ENCODE data around the gene UQCC2.

UQCC2 gene

DNA sequence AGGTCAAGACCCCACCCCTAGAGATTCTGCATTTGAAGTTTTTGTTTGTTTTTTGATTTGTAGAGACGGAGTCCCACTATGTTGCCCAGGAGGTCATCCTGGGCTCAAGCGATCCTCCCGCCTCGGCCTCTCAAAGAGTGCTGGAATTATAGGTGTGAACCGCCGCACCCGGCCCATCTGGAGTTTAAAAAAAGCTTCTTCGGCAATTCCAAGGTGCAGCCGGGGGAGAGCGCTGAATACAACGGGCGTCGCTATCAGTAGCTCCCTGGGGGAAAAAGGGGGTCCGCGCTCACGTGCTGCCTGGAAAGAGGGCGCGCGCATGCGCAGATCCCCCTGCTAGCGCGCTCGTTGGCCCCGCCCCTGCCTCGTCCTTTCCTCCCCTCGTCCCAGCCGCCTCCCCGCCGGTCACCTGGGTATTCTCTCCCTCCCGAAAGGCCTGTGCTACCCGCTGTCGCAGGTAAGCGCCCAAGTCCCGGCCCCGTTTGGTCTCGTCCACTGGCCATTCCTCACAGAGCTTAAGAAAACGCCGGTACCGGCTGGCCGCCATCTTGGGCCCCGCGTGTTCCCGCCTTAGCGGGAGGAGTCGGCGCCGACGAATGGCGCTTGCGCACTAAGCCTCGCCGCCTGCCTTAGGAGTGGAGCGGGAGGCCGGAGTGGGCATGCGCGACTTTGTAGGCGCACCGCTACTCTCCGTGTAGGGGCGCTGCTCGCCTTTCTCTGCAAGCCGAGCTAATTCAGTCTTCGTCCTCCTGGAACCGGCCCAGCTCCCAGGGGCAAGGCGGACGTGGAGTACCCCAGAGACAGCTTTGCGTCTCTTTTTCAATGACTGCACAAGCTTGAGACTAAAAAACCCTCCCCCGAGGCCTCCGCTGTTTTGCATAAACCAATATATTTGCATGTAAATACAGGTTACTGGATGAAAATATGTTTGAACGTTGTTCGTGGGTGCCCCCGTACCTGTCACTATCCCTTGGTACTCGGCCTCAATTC, at the start of gene UQCC2:
TSS of gene UQCC2 (minus strand) at position 561 of the 990 bp plus-strand sequence. CDS start at position 547, 14 bp downstream.
- peak; percentile 98 for DNase-seq

DNA sequence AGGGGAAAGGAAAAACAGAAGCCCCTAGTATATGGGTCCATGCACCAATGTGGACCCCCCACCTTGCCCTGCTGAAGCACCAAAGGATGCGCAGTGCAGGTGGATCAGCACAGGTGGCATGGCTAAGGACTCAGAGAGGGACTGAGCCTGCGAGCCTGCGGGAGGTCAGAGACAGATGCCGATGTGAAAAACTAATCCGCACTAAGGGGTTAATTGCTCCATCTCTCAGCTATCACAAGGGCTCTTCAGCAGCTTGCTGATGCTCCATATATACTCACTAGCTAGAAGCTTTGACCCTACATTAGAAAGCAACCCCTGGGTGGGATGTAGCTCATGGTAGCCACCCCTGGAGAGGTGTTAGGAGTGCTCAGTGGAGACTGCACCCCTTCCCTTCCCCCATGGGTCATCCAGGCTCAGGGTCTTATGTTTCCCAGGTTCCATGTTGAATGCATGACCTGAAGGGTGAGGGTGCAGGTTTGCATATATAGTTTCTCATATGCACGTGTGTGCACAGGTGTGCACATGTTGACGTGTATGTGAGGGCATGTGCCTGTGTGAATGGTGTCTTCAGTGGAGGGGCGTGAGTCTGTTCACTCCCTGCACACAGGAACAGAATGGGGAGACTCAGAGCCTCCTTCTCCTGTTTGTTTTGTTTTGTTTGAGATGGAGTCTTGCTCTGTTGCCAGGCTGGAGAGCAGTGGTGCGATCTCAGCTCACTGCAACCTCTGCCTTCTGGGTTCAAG, 48.6 kb upstream of the UQCC2 start:
- no peak for DNase-seq

DNA sequence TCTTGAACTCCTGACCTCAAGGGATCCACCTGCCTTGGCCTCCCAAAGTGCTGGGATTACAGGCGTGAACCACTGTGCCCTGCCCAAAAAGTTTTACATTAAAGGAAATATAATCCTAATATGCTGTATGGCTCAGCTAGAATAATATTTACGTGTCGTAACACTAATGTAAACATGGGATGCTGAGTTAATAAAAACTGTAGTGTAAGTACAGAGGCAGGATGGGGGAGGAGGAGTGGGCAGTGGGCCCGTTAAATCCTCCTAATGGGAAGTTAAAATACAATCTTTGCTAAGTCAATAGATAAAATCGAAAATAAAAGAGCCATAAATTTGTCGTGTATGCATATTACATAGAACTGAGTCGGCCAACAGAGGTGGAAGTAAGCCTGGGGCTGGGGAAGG, 47.3 kb upstream of the UQCC2 start:
- DNase-seq: no peak

DNA sequence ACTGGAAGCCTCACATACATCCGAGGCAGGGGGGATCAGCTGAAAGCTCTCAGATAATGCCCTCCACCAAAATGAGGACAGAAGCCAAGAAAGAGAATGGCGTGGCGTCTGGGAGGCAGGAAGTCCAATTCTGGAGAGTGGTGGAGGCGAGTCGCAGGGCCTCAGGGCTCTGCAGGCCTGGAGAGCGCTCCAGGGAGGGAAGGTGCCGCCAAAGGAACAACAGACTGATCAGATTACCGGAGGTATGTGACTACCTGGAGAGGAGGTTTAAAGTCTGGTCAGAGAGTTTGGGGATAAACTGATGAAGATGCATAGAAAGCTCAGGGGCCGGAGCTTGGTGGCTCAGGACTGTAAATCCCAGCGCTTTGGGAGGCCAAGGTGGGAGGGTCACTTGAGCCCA, 46.4 kb upstream of the UQCC2 start:
- no peak for DNase-seq

DNA sequence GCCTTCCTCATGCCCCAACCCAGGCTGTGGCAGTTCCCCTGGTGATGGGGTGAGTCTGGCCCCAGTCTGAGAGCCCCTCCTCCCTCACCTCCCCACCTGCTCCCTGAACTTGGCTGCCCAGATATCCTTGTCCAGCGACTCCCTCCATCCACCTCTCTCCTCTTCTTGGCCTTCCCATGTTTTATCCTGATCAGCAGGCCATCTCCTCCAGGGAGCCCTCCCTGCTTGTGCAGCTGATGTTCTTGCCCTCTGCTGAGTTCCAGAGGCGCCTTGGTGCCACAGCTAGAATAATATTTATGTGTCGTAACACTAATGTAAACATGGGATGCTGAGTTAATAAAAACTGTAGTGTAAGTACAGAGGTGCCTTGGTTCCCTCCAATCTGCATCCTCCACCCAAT, 45.6 kb upstream of the UQCC2 start:
- DNase-seq: no peak

DNA sequence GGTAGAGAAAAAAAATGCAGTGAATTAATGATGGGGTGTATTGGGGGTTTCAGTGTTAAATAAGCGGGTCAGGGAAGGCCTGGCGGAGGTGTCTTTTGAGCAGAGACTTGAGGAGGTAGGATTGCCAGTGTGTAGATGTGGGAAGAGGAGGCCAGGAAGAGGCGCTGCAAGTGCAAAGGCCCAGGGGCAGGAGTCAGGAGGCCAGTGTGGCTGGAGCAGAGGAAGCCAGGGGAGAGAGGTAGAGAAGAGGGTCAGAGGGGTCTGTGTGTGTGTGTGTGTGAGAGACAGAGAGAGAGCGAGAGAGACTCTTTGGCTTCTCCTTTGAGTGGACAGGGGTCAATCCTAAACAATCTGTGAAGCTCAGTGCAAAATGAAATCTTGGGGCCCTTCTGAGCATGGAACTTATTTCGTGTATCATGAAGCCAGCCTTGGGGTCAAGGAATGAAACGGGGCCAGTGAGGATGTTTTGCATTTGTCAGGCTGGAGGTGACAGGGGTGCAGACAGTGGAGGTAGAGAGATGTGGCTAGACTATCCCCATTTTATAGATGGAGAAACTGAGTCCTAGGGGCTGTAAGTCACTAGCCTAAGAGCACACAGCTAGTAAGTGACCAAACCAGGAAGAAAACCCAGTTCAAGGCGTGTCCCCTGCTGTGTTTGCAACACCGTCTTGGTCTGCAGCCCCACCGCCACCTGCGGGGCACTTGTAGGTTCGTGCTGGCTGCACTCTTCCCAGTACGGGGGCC, 44.9 kb upstream of the UQCC2 start:
- no peak for DNase-seq

DNA sequence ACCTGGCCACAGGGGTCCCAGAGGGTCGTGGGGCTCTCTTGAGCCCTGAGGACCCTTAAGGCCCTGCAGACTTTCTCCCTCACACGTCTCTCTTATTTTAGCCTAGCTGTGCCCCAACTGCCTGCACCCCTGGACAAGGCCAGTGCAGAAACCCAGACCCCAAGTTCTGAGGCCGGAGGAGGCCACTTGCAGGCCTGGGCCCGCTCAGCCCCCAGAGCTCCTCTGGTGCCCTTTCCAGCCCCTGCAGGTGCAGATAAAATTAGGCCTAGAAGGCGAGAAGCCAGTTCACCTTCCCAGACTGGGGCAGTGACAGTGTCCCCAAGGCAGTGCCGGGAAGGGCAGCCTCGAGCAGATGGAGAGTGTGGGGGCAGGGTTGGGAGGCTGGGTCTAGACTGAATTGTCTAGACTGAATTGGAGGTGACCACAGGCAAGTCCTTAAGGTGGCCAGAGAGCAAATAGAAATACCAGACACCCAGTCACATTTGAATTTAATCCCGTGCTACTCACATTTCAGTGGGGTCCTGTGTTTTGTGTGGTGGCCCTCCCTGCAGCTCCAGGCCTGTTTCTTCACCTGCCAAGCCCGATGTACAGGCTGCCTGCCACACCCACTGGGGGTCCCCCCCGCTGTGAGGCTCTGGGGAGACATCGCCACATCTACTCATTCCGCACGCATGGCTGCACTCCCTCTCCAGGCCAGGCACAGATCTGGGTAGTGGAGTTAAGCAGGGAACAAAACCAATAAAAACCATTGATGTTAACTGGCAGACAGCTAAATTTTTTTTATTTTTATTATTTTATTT, 43.8 kb upstream of the UQCC2 start:
- no peak for DNase-seq

DNA sequence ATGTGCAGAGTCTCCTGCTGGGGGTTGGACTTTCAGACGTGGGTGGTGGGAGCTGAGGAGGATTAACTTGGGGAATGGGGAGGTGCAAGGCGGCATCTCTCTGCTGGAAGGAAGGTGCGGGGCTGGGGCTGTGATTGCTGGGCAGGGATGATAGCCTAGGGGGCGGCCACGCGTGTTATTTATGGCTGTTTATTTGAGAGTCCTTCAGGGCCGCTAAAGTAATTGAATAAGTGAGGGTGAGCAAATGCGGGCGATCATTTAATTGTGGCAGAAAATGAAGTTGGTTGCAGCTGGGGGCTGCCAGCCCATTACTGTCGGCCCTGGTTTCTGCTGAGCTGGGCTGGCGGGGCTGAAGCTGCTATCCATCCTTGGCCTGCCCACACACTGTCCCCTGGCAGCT, 42.7 kb upstream of the UQCC2 start:
- no peak for DNase-seq

DNA sequence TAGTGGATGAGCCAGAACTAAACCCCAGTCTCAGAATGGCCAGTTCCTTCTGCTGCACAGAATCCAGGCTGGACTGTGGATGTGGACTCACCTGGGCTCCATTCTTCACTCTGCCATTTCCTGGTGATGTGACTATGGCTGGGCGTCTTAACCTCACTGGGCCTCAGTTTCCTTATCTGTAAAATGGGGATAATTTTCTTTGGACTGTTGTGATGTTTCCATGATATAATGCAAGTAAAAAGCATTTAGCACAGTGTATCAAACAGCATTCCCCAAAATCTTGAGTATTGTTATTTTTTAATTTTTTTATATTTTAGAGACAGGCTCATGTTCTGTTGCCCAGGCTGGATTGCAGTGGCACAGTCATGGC, 41.1 kb upstream of the UQCC2 start:
- no peak for DNase-seq

DNA sequence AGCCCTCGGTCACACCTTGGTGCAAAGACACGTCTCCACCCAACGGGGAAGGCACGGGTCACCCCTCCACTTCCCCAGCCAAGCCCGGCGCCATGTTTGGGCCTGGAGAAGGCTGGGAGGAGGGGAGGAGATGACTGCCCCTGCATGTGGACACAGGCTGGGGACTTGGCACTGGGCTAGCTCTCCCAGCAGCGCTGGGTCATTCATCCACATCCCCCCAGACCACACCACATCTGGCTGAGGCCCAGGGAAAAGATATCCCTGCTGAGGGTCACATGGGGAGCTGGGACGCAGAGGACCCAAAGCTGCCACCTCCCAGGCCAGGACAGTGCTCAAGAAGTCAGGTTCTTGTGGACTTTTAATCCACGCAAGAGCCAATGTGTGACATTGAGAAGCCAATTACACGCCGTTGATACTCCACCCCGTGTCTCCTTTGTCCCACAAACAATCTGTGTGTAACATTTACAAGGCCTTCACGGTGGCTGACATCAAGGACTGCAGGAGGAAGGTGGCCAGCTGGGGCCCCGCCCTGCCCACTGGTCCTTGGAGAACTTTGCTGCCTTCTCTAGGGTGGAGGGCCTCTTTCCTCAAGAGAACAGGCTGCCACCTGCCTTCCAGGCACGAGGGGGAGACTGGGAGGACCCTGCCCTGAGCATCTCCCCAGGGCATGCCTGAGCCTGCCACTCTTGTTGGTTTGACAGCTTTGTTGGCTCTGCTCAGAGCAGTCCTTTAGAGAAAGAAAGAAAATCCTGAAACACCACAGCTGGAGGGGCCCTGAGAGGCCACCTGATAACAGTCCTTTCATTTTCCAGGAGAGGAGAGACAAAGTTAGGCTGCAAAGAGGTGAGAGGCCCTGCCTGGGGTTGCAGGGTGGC, 40.5 kb upstream of the UQCC2 start:
- DNase-seq: no peak

DNA sequence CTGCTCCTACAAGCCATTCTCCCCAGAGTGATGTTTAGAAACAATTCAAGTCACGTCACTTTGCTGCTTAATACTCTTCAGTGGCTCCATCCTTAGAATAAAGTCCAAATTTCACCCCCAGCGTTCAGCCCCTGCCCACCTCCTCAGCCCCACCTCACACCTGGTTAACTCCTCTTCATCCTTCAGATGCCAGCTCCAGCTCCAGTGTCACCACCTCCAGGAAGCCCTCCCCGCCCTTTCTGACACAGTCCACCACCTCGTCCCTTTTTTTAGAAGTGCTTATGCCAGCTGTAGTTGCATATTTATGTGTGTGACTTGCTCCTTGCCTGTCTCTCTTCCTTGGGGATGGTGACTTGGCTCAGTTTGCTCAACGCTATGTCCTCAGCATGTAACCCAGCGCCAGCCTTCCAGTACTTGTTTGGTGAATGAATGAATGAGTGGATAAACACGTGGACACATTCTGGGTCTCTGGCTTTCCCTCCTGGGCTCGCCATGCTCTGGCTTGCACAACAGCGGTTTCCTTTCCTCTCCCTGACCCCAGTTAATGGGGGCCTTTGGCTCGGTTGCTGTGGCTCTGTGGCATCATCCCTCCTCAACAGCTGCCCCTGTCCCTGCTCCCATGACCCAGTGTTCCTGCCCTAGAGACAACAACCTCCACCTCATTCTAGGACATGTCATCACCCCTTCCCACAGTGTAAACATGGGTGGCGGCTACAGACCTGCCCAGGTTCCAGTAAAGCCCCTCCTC, 38.9 kb upstream of the UQCC2 start:
- DNase-seq: no peak

DNA sequence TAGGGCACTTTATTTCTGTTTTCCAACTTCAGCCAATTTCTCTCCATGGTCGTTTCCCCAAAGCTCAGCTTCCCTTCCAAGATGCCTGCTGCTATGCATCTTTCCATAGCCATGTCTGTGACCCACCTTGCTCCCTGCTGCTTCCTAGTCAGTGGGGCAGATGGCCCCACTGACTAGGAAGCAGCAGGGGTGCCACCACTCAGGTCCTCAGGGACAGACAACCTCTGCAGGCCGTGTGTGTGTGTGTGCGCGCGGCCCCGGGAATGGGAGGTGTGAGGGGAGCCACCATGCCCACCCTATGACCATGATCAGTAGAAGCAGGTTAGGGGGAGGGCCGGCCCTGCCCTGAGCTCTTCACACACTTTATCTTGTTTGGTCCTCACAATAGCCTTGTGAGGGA, 37.9 kb upstream of the UQCC2 start:
- no peak for DNase-seq

DNA sequence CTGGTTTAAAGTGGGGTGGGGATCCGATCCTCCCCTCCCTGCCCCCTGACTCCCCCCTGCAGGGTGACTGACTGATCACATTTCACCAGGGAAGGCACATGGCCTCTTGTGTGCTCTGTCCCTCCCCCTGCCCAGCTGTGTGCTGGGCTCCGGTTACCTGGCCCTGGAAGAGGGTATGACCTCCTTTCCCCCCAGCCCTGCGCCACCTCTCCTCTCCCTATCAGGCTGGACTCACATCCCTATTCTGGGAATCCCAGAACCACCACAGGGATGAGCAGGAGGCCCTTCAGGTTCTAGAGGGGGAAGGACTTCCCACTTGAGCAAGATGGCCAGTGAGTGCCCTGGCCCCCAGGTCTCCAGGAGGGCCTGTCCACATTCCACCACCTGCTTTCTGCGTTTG, 37.3 kb upstream of the UQCC2 start:
- no peak for DNase-seq

DNA sequence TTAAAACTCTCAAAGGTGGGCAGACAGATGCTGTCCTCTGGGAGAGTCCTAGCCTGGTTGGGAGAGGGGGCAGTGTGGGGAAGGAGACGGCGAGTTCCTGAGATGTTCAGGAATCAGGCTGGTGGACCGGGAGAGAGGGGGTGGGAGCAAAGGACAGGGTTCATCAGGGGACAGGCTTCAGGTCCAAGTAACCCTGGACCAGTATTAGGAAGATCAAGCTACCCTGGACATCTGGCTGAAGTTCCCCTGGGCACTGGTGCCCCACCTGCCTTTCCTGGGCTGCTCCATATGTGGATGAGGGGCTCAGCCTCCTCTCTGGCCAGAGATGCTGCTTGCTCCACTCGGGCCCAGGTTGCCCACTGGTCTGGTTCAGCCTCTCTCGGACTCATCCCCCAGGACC, 36.3 kb upstream of the UQCC2 start:
- no peak for DNase-seq

DNA sequence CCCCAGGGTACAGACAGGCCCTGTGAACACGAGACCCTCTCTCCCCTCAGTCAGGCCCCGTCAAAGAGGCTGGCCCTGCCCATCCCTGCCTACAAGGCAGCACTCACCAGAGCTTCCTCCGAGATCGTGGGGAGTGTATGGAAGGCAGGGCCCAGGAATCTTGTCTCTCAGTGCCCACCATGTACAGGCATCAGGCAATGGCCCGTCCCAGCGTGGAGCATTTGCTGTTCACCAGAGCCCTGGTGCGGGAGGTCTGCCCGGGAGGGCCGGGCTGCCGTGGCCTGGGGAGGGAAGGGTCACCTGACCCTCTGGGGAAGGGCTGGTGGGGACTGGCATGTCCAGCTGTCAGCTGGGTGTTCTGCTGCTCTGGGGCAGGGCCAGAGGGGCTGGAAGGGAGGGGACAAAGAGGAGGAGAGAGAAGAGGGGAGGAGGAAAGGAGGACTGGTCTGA, 35.2 kb upstream of the UQCC2 start, which contains the start of gene IP6K3:
TSS of gene IP6K3 (minus strand) at position 255 of the 450 bp plus-strand sequence. CDS start 11,429 bp downstream, outside the sequence.
- DNase-seq: no peak

DNA sequence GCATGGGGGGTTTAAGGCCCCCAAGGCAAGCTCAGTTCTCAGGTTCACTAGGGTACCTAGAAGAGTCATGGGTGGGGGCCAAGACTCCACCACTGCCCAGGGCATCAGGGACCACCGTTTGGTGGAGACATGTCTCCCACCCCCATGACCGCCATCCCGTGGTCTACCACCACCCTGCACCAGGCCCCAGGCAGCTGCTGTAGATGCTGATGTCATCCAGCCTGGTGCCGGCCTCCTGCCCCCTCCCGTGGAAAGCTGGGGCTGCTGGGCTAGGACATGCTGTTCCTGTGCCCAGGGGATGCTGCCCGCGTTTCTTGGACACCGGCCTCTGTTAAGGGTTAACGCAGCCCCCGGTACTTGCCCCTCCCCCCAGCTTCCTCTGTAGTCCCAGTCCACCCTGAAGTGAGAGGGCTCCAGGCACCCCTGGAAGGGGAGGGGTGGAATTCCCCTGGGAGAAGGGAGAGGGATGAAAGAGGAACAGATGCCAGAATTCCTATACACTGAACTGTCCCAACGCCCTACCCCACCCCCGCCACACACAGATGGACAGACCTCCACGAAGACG, 34.6 kb upstream of the UQCC2 start:
- DNase-seq: no peak

DNA sequence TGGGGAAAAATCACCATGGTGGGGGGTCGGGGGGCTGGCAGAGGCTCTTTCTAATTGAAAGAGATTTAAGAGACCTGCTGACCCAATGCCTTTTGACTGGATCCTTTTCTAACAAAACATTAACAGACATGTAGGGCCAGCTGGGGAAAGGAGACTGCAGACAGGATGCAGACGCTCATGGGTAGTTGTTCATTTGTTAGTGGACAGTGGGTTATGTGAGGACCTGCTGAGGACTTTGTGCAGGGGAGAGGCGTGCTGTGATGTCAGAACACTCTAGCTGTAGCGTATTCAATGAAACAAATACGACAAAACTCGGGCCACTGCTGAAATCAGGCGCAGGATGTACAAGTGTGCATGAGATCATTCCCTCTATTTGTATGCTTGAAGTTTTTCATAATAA, 34.0 kb upstream of the UQCC2 start:
- DNase-seq: no peak

DNA sequence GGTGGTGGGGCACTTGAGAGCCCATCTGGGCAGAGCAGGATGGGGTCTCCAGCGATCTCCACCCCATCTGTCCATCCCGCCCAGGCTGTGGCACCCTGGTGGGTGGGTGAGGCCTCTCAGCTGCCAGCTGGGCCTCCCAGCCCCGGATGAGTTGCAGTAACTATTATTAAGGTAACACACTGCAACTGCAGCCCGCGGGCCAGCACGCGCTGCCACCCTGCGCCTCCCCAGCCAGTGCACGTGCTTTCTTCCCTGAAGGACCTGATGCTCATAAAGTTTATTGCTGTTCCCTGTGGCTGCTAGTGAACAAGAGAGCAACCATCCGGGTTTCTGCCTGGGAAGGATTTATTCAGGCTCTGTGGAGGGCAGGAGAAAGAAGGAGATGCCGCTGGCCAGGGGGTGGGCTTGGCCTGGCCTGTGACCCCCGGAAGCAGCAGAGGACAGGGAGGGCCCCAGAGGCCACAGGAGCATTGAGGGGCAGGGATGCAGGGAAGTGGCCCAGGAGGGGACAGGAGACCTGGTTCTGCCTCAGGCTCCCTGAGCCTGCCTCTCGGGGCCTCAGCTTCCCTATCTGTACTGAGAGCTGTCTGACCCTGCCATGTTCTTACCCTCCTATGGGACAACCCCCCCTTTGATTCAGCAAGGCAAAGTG, 33.5 kb upstream of the UQCC2 start:
- DNase-seq: no peak

DNA sequence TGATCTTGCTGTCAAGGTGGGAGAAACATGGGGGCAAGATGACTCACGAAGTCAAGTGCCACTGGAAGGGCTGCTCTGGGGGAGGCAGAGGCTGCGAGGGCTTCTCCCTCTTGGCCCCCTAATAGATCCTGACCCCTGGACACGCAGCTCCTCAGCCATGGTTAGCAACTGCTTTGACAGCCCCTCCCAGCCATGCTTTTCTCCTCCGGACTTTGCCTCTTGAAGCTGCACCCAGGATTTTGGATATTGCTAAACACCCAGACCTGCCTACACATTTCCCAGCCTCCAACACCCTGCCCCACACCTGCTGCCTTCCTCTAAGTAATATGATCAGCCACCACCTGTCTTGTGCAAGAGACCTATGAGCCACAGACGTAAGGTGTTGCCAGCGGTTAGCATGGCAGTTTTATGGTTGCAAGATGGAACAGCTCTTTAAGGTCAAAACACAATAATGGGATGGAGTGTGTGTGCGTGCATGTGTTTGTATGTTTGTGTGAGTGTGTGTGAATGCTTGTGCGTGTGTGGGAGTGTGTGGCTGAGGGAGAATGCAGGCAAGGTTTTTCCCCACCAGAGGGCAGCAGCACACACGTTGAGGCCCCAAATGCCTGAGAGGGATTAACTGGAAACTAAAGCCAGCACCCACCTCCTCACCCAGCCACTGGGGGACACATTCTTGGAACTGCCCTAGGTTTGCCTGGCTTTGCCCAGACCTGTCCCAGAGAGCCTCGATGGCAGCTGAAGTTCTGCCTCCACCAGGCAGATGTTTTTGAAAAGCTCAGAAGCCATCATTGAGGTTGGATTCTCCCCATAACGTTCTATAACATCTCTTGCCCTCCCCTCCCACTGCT, 32.7 kb upstream of the UQCC2 start:
- peak; percentile 84 for DNase-seq
